DMS153 (cell line): ENCODE measurements around the gene GLIPR1L2.
"Not testable (repeated sequence)": the region's sequence is repeated elsewhere in the genome, so short reads cannot be mapped to it uniquely, and the experiment has no call there.

Experiments used
- DNase-seq: peaks from one replicate; lab custom pipeline; 2025; lab: John Stamatoyannopoulos, UW

The GLIPR1L2 gene

DNA sequence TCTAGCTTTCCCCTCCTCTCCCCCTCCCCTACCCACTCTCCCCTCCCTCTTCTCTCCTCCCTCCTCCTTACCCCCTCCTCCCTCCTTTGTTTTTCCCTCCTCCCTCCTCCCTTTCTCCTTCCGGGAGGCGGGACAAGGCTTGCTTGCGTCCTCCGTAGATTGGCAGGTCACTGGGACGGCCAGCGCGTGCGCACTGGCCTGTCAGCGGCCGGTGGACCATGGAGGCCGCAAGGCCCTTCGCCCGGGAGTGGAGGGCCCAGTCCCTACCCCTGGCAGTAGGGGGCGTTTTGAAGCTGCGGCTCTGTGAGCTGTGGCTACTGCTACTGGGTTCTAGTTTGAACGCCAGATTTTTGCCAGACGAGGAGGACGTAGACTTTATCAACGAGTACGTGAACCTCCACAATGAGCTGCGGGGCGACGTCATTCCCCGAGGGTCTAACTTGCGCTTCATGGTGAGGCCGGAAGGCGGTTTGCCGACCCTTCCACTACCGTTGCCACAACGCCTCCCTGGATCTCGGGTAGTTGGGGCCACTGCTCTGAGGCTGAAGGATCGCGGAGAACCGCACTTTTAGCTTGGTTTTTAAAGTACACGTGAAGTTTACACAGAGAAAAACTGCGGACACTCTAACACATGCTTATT is at the start of gene GLIPR1L2:
GLIPR1L2 (plus strand) TSS at position 191 of the 640 bp plus-strand sequence; CDS start at position 219, 28 bp downstream.
- DNase-seq = peak; percentile 96

DNA sequence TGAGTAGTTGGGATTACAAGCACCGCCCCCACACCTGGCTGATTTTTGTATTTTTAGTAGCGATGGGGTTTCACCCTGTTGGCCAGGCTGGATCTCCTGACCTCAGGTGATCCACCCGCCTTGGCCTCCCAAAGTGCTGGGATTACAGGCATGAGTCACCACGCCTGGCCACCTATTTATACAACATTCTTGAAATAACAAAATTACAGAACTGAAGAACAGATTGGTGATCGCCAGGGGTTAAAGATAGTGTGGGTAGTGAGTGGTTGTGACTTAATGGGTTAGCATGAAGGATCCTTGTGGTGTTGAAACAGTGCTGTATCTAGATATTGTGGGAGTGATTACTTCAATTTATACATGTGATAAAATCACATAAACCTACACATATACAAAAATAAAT is 49.0 kb upstream of the GLIPR1L2 start:
- no peak for DNase-seq

DNA sequence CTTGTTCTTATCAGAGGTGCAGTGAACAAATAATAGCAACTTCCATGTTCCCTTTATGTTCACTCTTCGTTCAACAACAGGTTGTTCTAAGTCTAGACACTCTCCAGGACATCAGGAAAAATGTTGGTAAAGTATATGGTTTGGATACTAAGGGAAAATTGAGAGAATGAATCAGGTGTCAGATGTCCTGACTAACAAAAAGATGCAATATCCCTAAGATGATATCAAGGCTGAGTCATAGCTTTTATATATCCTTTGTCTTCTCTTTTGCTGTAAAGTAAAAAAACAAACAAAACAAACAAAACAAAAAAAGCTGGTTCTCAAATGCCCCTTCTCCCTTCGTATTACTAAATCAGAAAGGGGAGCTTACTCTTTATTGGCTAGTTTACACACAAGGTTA is 45.4 kb upstream of the GLIPR1L2 start:
- no peak for DNase-seq

DNA sequence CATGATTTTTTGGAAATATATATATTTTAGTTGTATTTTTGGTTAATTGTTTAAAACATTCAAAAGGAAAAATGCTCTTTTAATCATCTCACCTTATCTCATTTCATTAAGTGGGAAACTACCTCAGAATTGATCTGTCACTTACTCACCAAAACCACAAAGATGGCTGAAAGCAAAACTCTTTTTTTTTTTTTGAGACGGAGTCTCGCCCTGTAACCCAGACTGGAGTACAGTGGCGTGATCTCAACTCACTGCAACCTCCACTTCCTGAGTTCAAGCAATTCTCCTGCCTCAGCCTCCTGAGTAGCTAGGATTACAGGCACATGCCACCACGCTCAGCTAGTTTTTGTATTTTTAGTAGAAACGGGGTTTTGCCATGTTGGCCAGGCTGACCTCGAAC is 44.7 kb upstream of the GLIPR1L2 start:
- not testable (repeated sequence) for DNase-seq

DNA sequence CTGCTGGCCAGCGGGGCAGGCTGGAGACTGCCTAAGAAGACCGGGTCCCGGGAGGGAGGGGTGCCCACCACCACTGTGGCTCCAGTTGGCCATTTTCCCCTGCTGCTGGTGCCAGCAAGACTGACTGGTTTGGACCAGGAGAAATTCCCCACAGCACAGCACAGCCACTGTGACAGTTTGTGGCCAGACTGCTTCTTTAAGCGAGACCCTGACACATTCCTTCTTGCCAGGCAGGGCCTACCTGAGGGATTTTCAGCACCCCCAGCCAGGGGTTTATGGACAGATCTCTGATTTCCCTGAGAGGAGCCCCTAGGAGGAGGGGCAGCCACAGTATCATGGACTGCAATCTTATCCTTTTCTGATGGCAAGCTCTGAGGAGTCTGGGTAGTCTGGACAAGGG is 40.9 kb upstream of the GLIPR1L2 start:
- no peak for DNase-seq

DNA sequence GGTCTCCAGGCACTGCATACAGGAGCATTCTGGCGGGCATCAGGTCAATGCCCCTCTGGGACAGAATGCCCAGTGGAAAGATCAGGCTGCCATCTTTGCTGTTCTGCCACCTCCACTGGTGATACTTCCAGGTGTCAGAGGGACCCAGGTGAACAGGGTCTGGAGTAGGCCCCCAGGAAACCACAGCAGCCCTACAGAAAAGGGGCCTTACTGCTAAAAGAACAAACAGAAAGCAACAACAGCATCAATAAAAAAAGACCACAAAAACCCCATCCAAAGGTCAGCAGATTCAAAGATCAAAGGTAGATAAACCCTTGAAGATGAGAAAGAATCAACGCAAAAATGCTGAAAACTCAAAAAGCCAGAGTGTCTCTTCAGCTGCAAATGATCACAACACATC is 40.5 kb upstream of the GLIPR1L2 start:
- DNase-seq = no peak

DNA sequence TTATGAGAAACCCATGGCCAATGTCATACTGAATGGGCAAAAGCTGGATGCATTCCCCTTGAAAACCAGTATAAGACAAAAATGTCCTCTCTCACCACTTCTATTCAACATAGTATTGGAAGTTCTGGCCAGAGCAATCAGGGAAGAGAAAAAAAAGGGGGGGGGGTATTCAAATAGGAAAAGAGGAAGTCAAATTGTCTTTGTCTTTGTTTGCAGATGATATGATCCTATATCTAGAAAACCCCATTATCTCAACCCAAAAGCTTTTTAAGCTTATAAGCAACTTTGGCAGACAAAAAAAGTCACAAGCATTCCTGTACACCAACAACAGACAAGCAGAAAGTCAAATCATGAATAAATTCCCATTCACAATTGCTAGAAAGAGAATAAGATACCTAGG is 36.9 kb upstream of the GLIPR1L2 start:
- no peak for DNase-seq

DNA sequence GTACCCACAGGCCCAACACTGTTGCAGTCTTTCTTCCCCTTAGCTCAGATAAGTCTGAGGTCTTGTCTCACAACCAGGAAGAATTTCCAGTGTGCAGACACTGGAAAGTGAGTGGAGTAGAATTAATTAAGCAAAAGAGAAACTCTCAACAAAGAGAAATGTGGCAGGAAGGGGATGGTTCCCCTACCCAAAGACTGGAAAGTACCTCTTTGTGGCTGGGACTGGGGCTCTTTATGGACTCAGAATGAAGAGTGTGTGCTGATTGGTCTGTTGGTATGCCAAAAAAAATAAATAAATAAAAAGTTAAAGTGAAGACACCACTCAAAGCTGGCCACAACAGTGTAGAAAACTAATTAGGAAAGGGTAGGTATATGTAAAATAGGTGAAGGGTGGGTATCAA is 30.0 kb upstream of the GLIPR1L2 start:
- DNase-seq = no peak

DNA sequence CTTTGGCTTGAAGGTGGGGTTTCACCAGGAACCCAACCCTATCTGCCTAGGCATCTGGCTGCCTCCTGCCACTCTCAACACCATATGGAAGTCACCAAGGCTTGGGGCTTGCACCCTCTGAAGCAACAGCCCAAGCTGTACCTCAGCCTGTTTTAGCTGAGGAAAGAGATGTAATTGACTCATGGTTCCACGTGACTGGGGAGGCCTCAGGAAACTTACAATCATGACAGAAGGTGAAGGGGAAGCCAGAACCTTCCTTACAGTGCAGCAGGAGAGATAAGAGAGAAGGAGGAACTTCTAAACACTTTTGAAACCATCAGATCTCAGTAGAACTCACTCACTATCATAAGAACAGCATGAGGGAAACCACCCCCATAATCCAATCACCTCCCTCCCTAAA is 29.5 kb upstream of the GLIPR1L2 start:
- DNase-seq = no peak

DNA sequence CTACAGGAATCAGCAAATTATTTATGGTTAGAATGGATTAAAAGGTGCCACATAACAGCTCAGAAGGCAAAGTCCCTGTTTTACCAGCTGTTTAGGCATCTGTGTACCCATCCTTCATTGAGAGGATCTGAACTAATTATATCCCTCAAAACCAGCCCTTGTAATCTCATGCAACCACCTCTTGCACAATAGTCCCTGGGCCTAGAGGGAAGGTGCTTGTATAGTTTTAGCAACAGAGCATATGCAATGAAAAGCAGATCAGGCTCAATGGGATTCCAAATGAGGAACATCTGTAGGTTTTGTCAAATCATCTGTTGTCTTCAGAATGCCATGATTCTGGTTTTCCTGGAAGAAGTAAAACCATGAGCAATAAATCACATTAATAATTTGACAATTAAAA is 26.0 kb upstream of the GLIPR1L2 start:
- DNase-seq = no peak

DNA sequence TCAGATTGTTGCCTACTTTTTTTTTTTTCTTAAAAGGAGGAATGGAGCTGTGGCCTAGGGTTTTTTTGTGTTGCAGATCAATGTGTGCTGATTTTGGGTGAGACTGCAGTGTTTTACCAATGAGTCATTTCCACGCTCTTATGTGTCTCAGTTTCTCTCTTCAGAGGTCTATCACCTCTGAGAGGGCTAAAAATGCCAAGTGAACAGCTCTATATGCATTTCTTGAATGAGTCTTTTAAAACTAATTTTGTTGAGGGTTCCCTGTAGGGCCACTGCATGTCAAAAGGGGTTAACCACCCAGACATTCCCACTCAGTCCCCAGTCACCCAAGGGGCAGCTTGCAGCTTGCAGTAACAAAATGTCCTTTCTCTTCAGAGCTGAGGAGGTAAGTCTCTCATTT is 24.3 kb upstream of the GLIPR1L2 start:
- no peak for DNase-seq

DNA sequence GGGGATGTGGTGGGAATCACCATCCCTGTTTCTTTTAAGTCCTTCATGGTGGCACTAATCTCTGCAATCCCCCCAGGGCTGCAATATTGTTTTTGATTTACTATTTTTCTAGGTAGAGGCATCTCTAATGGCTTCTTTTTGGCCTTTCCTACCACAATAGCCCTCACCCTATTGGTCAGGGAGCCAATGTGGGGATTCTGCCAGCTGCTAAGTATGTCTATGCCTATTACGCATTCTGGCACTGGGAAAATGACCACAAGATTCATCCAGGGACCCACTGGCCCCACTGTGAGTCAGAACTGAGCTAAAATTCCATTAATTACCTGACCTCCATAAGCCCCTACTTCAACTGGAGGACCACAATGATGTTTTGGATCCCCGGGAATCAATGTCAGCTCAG is 15.9 kb upstream of the GLIPR1L2 start:
- no peak for DNase-seq

DNA sequence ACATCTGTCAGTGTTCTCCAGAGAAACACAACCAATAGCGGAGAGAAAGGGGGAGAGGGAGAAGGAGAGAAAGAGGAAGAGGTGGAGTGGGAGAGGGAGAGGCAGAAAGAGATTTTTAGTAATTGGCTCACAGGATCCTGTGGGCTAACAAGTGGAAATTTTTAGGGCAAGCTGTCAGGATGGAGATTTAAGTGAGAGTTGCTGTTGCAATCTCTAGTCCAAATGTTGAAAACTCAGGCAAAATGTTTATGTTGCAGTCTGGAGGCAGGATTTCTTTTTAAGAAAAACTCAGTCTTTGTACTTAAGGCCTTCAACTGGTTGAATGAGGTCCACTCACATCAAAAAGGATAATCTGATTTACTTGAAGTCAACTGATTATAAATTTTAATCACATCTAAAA is 12.5 kb upstream of the GLIPR1L2 start:
- DNase-seq = no peak

DNA sequence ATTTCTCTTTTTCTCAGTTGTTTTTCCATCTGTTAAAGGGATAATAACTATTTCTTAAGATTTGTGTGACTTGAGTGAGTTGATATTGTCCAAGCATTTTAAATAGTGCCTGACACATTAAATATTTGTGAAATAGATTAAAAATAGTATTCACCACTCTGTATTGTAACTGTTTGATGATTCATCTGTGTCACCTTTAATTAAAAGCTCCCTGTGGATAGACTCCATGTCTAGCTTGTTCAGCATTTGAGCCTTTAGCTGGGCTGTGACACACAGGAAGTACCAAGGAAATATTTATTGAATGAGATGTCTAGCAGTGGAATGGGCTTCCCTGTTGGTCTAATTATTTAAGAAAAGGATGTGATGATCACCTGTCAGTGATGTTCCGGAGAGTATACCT is 1.8 kb upstream of the GLIPR1L2 start:
- DNase-seq = peak; percentile 2

DNA sequence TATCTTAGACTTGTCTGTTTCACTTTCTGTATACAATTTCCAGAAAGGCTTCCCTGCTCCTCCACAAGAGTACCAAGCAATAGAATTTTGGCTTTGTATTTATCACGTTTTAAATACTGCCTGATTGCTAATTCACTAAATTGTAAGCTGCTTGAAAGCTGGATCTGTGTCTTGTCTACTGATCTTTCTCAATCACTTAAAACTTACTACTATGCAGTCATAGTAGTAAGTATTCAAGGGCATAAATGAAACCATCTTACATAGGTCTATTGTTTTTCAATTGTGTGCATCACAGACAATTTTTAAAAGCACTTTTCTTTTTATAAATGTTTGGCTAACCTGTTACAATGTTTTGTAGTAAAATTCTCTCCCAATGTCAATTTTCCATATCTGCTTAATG is 1.2 kb upstream of the GLIPR1L2 start:
- no peak for DNase-seq

DNA sequence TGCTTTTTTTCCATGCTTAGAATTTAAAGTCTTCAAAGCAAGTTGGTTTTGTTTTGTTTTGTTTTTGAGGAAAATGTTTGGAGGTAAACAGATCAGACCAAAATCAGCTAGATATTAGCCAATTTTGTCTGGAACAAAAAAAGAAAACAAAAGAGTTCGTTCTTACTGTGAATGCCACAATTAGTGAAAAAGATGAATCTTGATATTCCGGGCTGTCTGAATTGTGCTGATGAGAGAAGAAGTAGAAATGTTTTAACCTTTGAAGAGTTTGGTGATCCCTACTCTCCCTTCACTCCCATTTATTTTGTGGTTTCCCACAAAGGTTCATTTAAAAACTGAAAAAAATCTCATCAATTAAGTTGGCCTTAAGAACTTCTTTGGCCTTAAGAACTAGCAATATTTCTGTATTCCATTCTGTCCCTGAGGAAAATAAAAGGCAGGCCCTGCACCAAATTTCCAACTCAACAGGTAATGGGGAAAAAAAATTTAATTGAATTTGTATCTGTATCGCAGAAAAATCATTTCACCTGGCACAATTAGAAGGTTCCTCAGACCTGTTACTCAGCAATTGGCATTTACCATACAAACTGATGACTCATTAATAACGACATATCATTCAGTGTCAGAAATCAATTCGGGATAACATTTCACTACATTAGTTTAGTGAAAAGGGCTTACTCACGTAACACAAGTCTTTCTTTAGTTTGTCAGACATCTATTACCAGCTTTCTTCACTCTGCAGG is 562 bp upstream of the GLIPR1L2 start:
- DNase-seq = no peak

DNA sequence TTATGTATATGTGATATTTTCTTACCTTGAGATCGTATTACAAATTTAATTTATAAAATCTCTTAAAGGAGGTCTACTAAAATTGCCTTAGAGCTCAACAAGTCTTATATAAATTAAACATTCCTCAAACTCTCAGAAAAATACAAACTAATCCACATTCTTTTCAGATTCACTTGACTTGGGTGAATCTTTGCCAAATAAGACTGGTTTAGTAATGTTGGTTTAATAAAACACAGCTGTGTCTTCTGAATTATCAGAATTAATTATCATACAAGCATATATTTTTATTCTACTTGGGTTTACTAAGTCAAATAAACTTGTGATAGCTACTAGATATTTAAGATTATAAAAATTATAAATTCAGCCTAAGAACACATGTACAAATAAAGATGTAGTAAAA is 13.3 kb downstream of the GLIPR1L2 start:
- DNase-seq = no peak

DNA sequence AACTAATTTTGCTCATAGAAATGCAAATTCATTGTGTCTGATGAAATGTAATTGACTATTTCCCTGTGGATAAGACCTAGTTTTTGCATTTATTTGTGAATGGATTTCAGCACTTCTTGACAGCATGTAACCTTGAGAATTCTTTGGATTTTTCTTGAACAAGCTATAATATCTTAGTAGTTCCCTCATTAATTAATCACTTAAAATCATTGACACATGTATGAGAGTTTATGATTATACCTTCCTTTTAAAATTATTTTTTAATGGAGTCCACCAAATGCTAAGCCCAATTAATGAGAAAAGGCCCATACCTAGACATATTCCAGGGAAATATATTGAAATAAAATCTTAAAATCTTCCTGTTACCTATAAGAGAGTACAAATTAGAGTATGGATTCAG is 16.8 kb downstream of the GLIPR1L2 start:
- DNase-seq = no peak

DNA sequence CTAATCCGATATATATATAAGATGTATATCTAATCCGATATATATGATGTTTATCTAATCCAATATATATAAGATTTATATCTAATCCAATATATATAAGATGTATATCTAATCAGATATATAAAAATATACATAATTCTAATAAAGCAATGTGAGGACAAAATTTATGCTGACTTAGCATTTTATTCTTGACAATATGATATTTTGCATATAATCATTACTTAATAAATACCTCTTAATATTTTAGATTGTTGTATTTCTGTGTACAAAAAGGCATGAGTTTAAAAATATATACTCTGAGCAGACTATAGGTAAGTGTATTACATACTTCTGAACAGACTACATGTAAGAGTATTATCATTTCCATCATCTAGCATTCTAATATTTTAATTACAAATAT is 18.9 kb downstream of the GLIPR1L2 start:
- no peak for DNase-seq

DNA sequence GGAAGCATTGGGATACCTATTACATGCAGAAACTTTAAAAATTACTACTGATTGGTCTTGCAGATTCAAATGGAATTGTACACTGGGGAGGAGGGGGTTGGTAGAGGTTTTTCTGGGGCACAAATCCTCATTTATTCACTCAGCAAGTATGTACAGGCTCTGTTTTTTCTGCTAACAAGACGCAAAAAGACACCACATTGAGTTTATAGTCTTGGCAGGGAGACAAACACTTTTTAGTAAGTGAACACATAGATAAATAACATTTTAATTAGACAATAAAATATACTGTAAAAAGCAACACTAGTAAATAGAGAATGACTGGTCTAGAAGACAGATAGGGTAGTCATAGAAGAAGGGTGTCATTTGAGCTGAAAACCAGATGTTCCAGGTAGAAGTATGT is 23.8 kb downstream of the GLIPR1L2 start:
- no peak for DNase-seq

DNA sequence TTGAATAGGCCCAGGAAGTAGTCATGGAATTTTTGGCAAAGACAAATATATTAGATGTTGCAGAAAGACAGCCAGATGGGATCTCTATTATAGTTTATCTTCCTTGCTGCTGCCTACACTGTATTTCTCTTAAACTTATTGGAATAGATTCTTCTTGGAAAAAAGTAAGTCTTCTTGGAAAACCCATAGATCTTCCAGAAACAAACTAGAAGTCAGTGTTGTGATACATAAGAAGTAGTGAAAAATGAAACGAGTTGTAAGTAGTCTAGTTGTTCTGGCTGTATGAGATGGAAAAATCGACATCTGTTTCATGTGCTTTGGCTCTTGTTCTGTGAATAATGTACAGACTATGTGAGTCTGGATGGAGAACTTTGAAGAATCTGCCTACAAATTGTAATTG is 29.0 kb downstream of the GLIPR1L2 start:
- no peak for DNase-seq

DNA sequence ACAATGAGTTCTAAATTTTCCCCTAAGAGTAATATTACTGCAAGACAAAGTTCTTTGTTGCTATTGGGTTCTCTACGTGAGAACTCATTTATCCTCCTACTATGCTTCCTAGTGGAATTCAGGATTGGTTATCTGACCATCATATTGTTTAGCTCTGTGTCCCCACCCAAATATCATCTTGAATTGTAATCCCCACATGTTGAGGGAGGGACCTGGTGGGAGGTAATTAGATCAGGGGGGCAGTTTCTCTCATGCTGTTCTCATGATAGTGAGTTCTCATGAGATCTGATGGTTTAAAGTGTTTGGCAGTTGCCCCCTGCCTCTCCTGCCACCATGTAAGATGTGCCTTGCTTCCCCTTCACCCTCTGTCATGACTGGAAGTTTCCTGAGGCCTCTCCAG is 36.6 kb downstream of the GLIPR1L2 start:
- no peak for DNase-seq

DNA sequence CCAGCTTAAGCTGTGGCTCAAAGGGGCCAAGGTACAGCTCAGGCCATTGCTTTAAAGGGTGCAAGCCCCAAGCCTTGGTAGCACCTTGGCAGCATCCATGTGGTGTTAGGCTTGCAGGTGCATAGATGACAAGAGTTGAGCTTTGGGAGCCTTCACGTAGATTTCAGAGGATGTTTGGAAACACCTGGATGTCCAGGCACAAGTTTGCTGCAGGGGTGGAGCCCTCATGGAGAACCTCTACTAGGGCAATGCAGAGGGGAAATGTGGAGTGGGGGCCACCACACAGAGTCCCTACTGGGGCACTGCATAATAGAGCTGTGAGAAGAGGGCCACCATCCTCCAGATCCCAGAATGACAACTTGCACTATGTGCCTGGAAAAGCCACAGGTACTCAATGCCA is 37.9 kb downstream of the GLIPR1L2 start:
- DNase-seq = no peak

DNA sequence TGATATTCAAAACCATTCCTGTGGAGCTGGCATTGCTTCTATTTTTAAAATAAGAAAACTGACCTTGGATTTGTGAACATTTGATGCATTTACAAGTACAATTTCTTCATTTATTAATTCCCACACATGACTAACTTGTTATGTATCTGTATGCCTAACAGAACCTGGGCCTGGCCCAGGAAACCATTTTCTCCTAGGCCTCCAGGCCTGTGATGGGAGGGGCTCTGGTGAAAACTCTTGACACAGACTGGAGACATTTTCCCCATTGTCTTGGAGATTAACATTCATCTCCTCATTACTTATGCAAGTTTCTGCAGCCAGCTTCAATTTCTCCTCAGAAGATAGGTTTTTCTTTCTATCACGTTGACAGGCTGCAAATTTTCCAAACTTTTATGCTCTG is 42.0 kb downstream of the GLIPR1L2 start:
- DNase-seq = no peak
